Activated T-cell treated with anti-CD3 and anti-CD28 coated beads, Interleukin-2, amount 50 U/mL, for 1 hour (primary cell): ENCODE results near the gene HOXA1.

ENCODE experiments used
- DNase-seq: peaks from one replicate; pipeline ENCODE4 v3.0.0-alpha.2; 2020

Gene HOXA1

DNA sequence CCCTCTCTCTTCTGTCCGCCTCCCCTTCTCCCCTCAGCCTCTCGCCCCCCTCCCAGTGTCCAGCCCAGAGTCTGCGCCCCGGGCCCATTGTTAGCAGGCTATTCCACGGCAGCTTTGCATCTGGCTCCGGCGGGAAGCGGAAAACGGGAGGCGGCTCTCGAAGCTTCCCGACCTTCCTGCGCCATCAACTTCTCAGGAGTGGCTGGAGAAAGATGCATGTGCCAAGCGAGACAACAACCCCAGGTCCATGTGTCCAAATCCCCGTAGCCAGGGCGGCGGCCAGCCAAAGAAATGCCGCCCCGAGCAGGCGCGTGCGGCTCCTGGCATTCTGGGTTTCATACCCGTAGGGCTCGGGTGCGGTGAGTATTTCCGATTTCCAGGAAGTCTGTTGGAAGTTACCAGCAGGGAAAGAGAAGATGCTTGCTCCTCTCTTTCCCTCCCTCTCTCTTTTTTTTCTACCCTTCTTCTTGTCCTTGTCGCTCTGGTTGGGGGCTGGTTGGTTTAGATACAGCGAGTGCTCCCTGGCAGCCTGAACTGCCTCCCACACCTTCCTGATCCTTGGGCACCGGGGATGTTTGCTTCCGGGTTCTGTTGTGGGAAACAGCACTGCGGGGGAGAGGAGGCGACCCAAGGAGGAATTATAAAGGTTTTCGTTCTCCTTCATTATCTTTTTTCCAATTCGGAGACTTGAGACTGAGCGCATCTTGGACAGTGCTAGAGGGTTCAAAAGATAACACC is 7.9 kb upstream of the HOXA1 start:
- DNase-seq, result no peak

GRCh38 chr7:27102581-27103442 is 7.0 kb upstream of the HOXA1 start, which contains the start of gene HOXA2:
TSS of gene HOXA2 (minus strand) at chr7:27102683. CDS start at chr7:27102500, 183 bp downstream.
- DNase-seq, result no peak

- no peak for DNase-seq
These were observed 6.3 kb upstream of the HOXA1 start for GRCh38 chr7:27101957-27102580.

DNA sequence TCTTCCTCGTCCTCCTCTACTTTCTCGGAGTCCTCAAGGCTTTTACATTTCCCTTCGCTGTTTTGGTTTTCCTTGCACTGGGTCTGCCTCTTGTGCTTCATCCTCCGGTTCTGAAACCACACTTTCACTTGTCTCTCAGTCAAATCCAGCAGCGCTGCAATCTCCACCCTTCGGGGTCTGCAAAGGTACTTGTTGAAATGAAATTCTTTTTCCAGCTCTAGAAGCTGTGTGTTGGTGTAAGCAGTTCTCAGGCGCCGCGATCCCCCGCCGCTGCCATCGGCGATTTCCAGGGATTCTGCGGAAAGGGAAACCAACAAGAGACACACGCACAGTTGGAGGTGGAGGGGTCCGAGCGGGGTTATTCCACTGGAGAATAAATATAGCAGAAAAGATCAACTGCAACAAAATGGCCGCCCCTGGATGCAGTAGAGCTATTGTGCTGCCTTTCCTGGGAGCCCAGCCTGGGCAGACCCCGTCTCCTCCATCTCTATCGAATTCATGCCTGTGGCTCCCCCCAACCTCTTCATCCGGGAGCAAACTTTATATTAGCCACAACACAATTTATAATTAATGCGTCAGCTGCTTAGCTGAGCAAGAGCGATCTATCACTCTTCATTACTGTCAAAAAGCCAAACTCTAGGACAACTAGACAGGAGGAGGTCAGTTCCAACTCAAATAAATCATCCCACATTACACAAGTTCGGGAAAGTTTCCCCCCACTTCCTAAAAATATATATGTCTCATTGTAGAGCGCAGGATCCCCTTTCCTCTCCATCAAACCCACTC is 5.6 kb upstream of the HOXA1 start:
- no peak for DNase-seq

DNA sequence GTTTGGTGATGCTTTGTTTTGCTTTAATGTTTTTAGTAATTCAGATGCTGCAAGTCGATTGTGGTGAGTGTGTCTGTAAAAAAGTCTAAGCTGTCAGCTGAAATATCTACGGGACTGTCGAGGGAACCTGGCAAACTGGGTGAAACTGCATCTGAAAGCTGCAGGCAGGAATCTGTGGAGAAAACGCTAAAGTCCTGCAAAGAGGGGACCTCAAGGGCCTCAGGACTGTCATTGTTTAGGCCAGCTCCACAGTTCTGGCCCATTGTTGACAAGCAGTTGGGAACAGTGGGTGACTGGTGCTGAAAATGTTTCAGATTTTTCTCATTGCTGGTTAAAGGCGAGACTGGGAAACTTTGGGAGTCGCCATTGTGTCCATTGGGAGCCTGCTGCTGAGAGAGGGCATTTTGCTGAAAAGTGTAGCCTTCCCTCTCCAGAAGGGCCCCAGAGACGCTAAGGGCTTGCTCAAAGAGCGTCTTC is 4.9 kb upstream of the HOXA1 start:
- DNase-seq, result no peak

DNA sequence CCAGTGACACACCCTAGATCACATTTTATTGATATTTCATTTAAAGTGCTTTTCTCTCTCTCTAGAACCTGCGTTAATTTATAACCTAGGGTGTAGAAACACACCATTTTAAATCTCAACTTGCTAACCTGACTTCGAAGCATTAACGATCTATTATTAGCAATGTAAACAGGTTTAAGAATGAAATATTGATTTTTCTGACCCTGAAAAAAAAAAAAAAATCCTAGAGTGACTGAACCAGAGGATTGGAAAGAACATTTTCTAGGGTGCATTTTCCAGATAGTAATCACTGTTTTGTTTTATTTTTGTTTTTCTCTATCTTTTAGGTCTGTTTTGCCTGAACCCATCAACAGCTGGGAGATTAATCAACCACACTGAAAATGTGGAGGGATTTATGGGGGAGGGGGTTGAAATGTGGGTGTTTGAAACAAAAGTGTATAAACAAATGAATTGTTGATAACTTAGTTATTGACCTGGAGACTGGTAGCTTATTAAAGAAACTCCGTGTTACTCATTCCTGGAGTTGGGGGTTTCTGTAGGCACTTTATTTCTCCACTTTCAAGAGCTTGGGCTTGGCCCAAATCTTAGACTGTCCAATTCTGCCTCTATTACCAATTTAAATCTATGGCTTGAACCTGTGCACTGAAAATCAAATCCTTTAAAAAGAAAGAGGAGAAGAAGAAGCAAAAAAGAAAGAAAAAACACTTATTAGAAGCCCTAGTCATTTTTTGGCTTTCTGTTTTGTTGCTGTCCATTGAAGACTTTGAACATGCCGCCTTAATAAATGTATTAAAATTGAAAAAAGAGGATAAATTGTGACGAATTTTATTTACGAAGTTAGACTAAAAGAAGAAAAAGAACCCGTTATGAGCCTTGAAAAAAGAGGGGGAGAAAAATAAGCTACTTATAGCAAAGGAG is 3.9 kb upstream of the HOXA1 start:
- DNase-seq, result no peak

- no peak for DNase-seq
These were observed 3.0 kb upstream of the HOXA1 start for GRCh38 chr7:27098578-27099451.

GRCh38 chr7:27097686-27098577 is 2.1 kb upstream of the HOXA1 start:
- no peak for DNase-seq

GRCh38 chr7:27096768-27097514 is 1.1 kb upstream of the HOXA1 start:
- no peak for DNase-seq

DNA sequence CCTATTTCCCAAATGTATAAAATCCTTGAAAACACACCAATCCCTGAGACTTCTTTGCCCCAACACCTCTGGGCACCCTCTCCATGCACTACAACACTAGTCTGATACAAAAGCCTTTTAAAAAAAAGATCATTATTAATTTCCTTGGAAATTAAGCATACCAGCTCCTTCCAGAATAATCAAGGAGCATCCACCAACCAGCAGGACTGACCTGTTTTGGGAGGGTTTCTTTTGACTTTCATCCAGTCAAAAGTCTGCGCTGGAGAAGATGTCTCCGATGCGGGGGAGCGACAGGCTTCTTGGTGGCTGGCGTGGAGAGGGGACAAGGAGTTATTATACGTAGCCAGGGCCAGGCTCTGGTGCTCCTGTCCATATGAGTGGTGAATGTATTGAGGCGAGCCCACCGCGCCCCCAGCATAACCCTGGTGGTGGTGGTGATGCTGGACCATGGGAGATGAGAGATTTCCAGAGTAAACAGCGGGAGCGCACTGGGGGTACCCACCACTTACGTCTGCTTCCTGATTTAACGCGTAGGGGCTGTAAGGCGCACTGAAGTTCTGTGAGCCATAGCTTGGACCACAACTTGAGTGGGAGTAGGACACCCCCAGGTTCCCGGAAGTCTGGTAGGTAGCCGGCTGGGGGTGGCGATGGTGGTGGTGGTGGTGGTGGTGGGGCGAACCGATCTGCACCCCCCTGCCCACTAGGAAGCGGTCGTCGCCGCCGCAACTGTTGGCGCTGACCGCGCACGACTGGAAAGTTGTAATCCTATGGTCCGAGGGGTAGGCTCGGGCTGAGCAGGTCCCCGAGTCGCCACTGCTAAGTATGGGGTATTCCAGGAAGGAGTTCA is 527 bp downstream of the HOXA1 start:
- DNase-seq, result peak; percentile 32

- no peak for DNase-seq
These were observed 1.3 kb downstream of the HOXA1 start for GRCh38 chr7:27094304-27095049.

DNA sequence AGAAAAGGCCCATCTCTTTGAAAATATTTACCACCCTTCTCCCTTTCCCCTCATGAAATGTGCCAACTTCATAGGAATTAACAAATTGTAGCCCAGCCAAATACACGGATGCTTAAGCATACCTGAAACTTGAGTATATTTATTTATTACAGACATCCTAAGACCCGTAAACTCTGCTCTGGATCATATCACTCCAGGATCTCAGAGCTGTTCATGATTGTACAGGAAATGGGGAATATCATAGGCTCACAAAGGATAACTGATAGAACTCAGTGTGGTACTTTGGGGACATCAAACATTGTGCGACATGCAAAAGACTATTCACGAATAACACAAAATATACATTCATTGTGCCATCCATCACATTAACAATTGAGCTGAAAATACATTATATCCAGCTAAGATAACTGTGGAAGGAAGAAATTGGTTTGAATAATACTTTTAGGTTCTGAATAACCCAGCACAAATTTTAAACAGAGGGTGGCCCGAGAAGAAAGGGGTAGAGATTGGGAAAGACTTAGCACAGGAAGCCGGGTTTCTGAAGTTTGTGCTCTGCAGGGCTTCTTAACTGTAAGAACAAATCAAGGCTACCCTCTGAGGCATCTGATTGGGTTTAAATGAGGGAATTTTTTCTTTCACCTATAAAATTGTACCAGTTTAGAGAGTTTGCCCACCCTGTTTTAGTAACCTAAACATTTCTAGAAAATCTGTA is 2.5 kb downstream of the HOXA1 start:
- DNase-seq, result no peak

DNA sequence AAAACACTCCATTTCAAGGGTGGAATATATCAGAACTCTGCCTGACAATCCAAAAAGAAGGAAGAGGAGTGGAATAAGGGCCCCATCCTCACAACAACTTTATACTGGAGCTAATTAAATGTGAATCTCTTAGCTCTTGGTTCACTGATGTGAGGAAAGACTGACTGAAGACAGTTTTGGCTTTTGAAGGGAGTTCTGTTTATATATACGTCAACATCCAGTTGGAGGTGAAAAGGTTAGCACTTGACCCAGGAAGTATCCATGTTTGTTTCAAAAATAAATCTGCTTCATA is 3.0 kb downstream of the HOXA1 start:
- DNase-seq, result no peak

GRCh38 chr7:27091941-27092818 is 3.6 kb downstream of the HOXA1 start:
- no peak for DNase-seq

- DNase-seq, result no peak
These were observed 4.7 kb downstream of the HOXA1 start for GRCh38 chr7:27091105-27091504.
